Measurements from ENCODE around the gene HLF.

DNA sequence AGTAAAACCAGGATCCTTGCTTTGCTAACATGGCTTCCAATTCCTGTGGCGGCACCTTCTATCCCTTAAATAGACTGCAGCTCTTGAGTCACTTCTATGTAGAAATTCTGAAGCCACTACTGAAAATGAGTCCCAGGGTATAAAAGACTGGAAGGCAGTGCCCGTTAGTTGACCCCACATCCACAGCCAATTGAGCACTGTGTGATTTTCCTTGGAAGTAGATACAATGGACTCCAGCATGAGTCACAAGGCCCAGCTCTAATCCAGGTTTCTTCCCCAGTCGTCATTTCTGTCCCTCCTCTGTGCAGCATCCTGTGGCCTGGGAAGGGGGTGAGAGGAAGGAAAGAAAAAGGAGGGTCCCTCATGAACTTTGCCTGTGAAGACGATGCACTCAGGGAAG, 69.5 kb downstream of the HLF start:
- TF ChIP-seq, protein P1, sequence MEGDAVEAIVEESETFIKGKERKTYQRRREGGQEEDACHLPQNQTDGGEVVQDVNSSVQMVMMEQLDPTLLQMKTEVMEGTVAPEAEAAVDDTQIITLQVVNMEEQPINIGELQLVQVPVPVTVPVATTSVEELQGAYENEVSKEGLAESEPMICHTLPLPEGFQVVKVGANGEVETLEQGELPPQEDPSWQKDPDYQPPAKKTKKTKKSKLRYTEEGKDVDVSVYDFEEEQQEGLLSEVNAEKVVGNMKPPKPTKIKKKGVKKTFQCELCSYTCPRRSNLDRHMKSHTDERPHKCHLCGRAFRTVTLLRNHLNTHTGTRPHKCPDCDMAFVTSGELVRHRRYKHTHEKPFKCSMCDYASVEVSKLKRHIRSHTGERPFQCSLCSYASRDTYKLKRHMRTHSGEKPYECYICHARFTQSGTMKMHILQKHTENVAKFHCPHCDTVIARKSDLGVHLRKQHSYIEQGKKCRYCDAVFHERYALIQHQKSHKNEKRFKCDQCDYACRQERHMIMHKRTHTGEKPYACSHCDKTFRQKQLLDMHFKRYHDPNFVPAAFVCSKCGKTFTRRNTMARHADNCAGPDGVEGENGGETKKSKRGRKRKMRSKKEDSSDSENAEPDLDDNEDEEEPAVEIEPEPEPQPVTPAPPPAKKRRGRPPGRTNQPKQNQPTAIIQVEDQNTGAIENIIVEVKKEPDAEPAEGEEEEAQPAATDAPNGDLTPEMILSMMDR (IDR thresholded peaks at IDR 0.05) = no peak
- no peak for TF ChIP-seq POLR2A (IDR thresholded peaks at IDR 0.05)

Measured in lower leg skin (tissue), 3 donors.